AG08395 (cell line): ENCODE data around the gene SYCP2L.
"Not testable (repeated sequence)": the region's sequence is repeated elsewhere in the genome, so short reads cannot be mapped to it uniquely, and the experiment has no call there.

Experiments
- DNase-seq: peaks from one replicate; pipeline ENCODE4 v3.0.0; 2012; ENCODE audit warnings: mixed read lengths, low spot score

SYCP2L gene

DNA sequence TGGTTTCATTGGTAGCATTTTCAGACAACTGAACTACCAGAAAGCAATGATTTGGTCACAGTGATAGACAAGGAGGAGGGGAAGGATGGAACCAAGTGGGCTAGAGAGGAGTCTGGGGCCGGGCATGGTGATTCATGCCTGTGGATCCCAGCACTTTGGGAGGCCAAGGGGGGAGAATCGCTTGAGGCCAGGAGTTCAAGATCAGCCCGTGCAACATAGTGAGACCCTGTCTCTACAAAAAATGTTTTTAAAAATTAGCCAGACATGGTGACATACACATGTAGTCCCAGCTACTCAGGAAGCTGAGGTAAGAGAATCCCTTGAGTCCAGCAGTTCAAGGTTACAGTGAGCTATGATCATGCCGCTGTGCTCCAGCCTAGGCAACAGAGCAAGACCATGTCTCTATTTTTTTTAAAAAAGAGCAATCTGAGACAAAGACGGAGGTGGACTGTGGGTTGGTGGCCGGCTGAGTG is 70.6 kb downstream of the SYCP2L start:
- no peak for DNase-seq

DNA sequence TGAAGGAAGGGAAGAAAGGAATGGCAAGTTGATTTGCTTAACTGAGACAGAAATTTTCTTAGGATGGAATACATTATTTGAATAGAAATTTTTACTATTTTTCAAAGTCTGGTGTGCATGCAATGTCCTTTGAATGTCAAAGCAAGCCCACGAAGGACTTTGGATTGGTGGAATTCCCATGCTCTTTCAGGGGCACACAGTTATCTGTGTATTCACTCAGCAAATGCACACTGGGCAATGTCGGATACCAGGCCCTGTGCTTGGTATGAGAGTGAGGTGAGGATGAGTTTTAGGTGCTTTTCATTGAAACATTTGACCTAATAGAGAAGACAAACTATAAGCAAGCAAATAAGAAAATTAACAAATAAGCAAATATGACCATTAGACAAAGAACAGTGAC is 73.3 kb downstream of the SYCP2L start:
- DNase-seq, result no peak

DNA sequence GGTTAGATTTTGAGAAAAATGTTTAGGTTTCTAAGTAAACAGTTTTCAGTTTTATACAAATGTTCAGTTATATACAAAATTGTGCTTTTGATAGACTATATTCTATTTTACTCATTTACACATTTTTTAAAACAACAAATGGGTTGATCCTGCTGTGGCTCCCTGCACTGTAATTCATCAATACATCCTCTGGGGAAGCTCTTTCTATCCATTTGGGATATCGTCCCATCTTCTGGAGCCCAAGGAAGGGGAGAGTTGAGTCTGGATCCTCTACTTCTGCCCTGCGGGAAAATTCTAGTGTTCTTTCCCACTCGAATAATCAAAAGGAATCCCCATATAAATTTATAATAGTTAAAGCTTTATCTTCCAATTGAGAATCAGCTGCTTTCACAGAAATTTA is 75.0 kb downstream of the SYCP2L start:
- DNase-seq, result no peak

DNA sequence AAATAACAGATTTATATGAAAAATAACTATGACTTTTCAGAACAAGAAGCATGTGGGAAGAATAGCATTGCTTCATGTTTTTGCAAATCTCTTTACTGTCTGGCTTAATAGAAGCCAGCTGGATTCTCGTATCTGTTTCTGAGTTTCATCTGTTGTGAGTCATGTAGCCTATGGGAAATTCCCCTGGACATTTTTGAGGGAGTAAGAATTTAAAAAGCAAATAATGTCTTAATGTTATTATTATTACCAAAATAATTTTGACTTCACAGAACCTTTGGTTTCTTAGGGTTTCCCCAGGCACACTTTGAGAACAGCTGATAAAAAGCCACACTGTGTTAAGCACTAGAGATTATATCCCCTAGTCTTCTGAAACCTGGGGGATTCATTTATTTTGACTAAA is 75.8 kb downstream of the SYCP2L start:
- peak; percentile 46 for DNase-seq

DNA sequence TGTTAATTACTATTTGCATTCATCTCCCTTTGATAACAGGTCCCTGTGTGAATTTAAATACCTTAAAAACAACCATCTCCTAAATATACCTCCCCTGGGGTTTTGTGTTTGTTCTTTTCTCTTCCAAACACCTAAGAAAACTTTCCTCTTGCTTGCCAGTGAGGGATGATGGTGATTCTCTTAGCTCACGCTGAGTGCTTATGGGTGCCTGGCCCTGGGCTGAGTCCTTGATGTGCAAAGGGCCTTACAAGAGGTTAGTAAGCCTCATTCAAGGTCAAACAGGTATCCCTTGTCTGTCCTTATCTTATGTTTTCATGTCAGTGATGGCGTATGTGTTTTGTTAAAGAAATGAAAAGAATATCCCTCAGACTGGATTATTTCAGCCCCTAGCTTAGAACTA is 76.3 kb downstream of the SYCP2L start:
- no peak for DNase-seq

DNA sequence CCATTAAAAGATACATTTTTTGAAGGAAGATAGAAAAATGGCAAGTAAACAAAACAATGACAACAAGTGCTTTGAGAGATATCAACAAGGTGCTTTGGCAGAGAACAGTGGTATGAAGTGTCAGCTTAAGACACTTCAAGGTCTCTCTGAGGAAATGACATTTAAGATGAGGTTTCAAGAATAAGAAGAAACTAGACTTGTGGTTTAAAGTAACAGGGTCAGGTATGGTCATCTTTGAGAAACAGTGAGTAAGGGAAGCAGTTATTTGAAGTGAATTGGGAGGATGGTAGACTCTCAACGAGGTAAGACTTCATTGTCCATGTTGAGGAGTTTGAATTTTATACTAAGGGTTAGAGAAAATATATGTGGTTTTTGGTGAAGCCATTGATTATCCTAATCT is 77.8 kb downstream of the SYCP2L start:
- no peak for DNase-seq

DNA sequence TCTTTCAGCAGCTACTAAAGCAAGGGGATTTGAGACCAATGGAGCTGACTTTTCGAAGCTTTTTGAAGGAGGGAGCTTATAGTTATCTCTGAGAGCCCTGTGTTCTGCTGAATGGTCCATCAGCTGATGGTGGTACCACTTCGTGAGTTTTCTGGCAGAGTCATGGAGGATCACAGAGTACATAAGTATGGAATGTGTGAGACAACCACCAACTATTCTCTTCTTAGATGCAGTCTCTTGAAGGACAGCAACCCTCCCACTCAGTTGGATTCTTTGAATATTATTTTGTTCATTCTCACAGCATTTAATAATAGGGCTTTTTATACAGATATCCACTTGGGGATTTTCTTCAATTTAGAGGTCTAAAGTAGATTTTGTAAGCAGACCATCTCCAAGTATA is 81.9 kb downstream of the SYCP2L start:
- DNase-seq, result peak; percentile 65

DNA sequence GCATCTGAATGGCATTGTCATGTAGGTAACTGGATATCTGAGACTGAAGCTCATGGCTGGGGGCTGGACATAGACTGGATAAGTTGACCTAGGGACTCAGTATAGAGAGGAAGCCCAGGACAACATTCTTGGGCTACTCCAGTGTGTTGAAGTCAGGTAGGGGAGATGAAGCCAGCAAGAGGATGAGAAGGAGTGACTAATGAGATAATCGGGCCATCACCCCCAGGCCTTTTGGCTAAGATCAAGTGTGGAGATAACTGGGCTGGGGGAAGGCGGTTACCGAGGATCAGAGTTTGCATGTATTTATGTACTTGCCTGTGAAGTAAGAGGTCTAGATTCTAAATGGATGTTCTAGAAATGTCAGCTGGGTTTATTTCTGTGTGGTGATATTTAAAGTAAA is 83.9 kb downstream of the SYCP2L start:
- no peak for DNase-seq

DNA sequence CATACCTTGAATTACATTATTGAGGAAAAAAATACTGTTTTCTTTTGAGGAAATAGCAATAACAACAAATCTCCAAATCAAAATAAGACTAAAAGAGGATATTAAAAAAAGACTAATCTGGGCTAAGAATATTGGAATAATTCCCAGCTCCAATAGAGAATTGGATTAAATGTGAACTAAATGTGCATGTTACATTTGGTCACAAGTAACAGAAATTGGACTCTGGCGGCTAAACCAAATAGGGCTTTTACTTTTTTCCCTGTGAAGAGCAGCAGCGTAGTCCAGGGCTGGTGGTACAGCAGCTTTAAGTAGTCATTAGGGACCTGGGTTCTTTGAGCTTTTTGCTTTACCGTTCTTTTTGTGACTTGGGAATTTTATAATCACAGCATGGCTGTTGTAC is 85.3 kb downstream of the SYCP2L start:
- DNase-seq, result no peak

DNA sequence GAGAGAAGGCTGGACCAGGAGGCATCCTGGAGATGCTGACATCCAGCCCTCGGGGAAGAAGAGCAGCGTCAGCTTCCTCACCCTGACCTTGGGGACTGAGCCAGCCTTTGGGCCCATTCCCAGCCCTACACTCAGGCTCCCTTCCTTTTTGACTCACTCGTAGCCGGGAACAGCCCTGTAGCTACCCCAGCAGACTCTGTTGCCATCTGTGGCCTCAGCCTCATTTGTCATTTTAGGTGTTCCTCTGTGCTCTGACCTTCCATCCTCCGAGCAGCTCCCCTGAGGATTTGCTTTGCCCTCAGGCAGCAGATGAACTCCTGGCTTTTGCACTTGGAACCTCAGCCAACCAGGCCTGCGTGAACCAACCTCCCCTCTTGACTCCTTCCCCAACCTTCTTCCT is 89.7 kb downstream of the SYCP2L start:
- no peak for DNase-seq

DNA sequence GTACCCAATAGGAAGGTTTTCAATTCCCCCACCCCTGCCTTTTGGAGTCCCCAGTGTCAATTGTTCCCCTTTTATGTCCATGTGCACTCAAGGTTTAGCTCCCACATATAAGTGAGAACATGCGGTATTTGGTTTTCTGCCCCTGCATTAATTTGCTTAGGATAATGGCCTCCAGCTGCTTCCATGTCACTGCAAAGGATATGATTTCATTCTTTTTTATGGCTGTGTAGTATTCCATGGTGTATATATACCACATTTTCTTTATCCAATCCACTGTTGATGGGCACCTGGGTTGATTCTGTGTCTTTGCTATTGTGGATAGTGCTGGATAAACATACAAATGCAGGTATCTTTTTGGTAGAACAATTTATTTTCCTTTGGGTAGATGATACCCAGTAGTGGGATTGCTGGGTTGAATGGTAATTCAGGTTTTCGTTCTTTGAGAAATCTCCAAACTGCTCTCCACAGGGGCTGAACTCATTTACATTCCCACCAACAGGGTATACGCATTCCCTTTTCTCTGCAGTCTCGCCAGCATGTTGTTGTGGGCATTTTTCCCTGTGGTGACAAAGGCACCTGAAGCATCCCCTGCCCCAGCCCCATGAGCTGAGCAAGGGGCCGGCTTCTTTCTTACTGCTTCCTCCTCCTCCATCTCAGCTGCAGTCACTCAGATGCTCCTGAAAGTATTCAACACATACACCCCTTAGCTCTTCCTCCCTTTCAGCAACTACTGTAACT is 90.5 kb downstream of the SYCP2L start:
- no peak for DNase-seq

DNA sequence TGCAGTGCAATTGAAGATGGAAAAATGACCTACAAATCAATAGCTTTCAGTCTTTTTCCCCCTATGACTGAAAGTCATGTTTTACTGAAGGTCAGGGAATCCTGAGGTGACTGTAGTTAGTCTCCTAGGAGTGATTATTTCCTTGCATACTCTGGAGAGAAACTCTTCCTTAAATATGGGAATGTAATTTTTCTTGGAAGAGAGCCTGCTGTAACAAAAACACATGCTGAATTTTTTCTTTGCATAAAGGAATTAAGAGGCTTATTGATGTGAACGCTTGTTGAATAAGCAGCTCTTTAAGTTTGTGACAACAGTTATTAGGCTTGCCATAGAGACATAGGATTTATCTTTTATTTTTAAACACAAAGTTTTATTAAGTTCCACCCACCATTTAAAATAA is 92.8 kb downstream of the SYCP2L start:
- DNase-seq, result no peak

DNA sequence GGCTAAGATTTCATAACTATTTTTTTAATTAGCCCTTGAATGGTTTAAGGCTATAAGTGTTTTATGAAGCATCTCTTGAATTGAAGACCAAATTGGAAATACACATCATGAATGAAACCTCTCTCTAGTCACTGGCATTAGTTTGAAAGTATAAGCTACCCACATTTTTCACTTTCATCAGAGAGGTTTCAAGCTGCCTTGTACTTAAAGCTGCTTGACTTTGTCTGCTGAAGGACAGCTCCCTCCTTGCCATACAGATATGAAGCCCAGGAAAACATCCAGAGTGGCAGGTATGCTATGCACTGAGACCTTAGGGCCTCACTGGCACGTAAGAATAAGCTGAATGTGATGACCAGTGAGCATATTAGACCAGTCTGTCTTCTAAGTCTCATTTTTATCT is 94.6 kb downstream of the SYCP2L start:
- no peak for DNase-seq

DNA sequence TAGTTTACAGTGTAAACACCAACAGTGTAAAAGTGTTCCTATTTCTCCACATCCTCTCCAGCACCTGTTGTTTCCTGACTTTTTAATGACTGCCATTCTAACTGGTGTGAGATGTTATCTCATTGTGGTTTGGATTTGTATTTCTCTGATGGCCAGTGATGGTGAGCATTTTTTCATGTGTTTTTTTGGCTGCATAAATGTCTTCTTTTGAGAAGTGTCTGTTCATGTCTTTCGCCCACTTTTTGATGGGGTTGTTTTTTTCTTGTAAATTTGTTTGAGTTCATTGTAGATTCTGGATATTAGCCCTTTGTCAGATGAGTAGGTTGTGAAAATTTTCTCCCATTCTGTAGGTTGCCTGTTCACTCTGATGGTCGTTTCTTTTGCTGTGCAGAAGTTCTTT is 98.1 kb downstream of the SYCP2L start:
- DNase-seq, result not testable (repeated sequence)

DNA sequence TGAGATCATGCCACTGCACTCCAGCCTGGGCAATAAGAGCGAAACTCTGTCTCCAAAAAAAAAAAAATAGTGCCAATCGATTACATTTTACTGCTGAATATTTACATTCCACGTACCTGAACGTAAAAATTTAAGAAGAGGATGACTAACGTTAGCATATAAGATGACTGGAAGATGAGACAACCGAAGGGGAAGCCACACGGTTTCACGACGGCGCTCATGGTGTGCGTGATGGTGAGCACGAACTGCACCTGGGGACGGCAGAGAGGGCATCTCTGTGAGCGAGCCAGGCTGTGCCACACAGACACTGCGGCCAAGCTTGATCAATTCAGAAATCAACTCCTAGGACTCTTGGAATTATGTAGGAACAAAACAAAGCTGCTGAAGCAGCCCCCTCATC is 102.7 kb downstream of the SYCP2L start:
- DNase-seq, result no peak

DNA sequence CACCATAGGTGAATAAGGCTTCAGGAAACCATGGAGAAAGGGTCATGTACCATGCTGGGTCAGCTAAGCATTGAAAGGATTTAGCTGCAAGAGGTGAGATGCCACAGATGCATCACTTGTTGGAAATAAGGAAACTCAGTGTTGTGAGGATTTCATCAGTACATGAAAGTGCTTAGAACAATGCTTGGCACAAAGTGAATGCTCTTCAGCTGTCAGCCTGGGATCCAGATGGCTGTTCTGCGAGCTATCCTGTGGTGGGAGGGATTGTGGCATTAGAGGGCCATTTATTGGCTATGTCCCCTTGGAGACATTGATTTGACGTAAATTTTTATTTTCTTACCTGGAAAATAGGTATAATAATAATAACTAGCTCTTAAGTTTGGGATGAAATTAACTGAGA is 104.3 kb downstream of the SYCP2L start:
- DNase-seq, result no peak

DNA sequence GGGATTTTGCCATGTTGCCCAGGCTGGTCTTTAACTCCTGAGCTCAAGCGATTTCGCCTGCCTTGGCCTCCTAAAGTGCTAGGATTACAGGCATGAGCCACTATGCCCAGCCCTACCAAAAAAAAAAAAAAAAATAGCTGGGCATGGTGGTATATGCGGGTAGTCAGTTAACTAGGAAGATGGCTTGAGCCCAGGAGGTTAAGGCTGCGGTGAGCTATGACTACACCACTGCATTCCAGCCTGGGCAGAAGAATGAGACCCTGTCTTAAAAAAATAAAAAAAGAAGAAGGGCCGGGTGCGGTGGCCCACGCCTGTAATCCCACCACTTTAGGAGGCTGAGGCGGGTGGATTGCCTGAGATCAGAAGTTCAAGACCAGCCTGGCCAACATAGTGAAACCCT is 107.0 kb downstream of the SYCP2L start:
- no peak for DNase-seq

DNA sequence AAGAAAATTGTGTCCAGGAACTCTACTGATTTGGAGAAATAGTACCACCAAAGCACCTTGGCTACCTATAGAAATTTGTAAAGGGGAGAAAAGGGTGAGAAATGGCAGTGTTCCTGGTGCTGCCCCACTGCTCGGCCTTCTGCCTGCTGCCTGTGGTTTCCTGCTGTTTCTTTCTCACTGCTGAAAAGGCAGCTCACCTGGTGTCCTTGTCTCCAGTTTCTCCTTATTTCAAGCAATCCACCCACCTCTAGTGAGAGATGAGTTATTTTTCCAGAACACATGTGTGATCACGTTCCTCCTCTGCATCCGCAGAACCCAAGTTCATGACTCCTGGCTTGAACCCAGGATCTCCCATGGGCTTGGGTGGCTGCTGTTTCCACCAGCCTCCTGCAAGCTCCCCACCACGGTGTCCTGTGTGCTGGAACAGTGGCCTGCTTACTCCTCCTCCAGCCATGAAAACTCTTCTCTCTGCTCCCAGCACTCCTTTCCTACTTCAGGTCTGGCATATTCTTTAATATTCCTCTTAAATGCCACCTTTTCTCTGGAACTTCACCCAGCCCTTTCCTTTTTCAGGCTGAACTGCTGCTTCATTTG is 108.4 kb downstream of the SYCP2L start:
- DNase-seq, result no peak

DNA sequence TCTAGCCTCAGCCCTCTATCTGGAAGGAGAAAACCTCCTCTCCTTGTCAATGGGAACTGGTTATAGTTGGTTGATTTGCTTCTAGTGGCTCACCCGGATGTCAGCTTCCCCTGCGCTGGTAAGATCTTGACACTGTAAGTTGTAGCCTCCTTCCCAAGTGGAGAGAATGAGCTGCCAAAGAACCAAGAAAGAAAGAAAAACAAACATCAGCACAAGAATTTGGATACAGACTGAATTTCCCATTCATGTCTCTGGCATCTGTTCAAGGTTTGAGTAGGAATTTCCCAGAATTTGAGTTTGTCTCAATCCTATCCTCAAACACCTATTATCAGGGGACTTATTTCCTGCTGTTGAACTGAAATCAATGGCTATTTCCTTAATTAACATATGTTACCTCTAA is 113.1 kb downstream of the SYCP2L start:
- no peak for DNase-seq

DNA sequence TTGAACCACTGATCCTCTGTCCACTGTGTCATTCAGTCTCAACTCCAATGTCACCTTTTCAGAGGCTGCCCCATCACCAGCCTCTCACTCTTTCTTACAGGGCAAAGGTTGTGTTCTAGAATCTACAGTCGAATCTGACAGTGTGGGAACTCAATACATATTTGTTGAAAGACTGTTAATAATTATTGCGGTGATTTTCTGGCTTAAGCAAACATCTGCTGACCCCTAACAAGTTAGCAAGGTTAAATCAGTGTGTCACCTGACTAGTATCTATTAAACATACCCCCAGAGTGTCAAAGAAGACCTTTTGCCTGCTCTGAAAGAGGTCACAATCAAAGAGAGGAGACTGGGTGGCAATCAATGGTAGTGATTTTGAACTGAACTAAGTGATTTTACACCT is 115.3 kb downstream of the SYCP2L start:
- no peak for DNase-seq

DNA sequence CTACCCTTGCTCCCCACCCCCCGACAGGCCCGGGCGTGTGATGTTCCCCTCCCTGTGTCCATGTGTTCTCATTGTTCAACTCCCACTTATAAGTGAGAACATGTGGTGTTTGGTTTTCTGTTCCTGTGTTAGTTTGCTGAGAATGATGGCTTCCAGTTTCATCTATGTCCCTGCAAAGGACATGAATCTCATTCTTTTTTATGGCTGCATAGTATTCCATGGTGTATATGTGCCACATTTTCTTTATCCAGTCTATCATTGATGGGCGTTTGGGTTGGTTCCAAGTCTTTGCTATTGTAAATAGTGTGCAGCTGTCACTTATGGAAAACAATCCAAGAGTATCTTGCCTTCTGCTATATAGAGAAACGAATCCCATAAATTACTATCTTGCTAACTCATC is 116.4 kb downstream of the SYCP2L start:
- not testable (repeated sequence) for DNase-seq

DNA sequence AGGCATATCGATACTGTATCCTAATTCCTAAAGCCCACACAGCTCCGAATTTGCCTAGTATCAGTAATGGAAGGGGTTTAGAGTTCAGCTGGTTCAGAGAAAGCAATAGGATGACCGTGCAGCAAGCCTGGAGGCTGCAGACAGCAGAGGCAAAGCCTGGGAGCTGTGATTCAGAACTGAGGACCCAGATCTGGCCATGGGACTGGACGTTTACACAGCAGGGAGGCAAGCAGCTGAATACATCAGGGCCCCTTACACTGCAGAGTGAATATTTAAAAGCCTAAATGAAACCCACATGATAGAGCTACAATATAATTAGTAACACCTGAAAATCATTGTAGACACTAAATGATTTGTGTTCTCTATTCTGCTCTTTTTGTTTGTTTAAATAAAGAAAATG is 119.2 kb downstream of the SYCP2L start:
- DNase-seq, result no peak

DNA sequence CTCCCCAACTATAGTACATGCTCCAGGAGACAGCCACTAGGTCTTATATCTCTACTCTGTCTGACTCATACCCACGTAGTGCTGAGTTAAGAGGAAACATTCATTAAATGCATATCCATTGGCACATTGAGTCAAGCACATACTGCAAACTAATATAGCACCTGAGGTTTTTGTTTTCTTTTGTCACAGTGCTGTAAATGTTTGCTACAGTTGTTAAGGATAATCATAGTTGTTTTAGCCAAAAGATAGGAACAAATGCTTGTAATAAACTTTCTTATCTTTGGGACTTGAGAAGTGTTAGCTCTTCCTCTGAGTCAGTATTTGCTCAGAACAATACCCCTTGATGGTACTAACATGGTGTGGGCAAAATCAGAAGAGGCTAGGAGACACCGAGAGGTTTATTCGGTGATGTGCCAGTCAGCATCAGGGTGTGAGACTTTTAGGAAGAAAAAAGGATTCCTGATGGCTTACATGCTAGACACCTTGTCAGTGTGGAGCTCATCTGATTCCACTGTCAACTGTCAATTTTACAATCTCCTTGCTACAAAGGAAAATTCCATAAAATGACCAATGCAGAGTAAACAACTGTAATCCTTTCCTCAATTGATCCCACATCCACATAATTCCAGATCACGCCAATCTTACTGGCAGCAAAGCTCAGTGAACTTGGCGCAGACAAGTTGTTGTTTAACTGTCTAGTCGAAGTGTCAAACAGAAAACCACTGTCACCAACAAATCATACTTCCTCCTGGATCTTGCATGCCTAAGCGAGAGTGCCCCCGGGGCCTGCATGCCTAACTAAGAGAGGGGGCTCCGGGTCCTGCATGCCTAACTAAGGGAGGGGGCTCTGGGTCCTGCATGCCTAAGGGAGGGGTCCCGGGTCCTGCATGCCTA is 121.1 kb downstream of the SYCP2L start:
- no peak for DNase-seq
